ENCODE results near the gene ANKRD35. TPM values are rescaled to one million over a fixed set of nuclear protein-coding genes. Genes with fewer than 3 reads are reported as not detected.

The ANKRD35 gene
- total and polyA plus RNA-seq, 10 of the 15 experiments (the other 5 are each of a cell fraction or from before 2014, with no cell fraction given) = 0.01 to 0.08 TPM; not detected in 8

DNA sequence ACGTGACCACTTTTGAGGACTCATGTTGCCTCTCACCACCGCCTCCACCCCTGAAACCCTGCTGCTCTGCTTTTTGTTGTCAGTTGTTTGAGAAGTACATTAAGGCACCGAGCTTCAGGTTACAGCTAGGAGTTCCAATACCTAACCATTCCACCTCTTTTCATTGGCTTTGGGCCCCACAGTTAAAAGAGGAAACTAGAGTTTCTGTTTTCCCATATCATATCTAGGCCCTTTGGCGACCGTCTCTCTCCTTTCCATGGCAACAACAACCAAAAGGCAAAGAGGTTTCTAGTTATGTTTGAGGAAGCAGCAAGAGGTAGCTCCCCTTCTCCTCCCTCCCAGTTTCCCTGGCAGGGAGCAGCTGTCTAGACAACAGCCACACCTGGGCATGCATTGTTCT is 5.9 kb downstream of the ANKRD35 start (continued):
- TF ChIP-seq, protein P1, sequence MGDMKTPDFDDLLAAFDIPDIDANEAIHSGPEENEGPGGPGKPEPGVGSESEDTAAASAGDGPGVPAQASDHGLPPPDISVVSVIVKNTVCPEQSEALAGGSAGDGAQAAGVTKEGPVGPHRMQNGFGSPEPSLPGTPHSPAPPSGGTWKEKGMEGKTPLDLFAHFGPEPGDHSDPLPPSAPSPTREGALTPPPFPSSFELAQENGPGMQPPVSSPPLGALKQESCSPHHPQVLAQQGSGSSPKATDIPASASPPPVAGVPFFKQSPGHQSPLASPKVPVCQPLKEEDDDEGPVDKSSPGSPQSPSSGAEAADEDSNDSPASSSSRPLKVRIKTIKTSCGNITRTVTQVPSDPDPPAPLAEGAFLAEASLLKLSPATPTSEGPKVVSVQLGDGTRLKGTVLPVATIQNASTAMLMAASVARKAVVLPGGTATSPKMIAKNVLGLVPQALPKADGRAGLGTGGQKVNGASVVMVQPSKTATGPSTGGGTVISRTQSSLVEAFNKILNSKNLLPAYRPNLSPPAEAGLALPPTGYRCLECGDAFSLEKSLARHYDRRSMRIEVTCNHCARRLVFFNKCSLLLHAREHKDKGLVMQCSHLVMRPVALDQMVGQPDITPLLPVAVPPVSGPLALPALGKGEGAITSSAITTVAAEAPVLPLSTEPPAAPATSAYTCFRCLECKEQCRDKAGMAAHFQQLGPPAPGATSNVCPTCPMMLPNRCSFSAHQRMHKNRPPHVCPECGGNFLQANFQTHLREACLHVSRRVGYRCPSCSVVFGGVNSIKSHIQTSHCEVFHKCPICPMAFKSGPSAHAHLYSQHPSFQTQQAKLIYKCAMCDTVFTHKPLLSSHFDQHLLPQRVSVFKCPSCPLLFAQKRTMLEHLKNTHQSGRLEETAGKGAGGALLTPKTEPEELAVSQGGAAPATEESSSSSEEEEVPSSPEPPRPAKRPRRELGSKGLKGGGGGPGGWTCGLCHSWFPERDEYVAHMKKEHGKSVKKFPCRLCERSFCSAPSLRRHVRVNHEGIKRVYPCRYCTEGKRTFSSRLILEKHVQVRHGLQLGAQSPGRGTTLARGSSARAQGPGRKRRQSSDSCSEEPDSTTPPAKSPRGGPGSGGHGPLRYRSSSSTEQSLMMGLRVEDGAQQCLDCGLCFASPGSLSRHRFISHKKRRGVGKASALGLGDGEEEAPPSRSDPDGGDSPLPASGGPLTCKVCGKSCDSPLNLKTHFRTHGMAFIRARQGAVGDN (IDR thresholded peaks at IDR 0.05) = no peak
- TF ChIP-seq SREBF2 (IDR thresholded peaks at IDR 0.05; ENCODE audit: low read length) (no peak), RBBP5 (conservative IDR thresholded peaks at IDR 0.05) (no peak), TCF3 (IDR thresholded peaks at IDR 0.05; ENCODE audit: borderline replicate concordance, insufficient read depth, low read depth, low read length) (no peak), CBX5 (IDR thresholded peaks at IDR 0.05; ENCODE audit: low read depth) (no peak), LARP7 (IDR thresholded peaks at IDR 0.05) (no peak), MYC (IDR thresholded peaks at IDR 0.05; ENCODE audit: insufficient read depth, insufficient read length, insufficient replicate concordance, low read length, severe bottlenecking) (no peak)

DNA sequence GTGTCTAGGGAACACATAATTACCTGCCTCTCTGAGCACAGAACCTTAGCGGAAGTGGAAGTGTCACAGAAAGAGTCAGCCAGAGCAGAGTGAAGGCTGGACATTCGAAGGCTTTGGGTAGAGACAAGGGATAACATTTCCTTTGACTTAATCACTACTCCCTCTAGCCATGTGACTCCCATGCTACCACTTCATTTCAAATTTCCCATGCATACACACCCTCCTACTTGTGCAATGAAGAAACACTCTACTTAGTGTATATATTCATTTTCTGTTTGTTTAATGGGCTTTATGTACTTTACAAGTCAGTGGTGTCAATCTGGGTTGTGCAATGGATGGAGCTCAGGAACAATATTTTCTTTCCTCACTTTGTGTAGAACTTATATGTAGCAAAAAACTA is 6.9 kb downstream of the ANKRD35 start:
- Histone ChIP-seq H3K27ac (ENCODE audit: control insufficient read depth, insufficient read depth) (no peak overlapping the region), H3K4me3 (no peak overlapping the region), H3K79me2 (ENCODE audit: control insufficient read depth, insufficient read depth, low read length) (no peaks in the 10 kb centered on the region), H3K36me3 (ENCODE audit: control insufficient read depth in 2 of 2, insufficient read depth in 2 of 2, low read length in 1 of 2) (no peaks in the 10 kb centered on the region), H3K27me3 (replicated peaks in 1 of 2; ENCODE audit: control insufficient read depth in 2 of 2, insufficient read depth in 2 of 2, low read length in 1 of 2) (peaks cover 0 to under 1% of the 10 kb centered on the region in 2 experiments; a peak in 2 of 4 replicates), H3K4me2 (ENCODE audit: control insufficient read depth, insufficient read depth) (no peak overlapping the region), H4K20me1 (ENCODE audit: control insufficient read depth, insufficient read depth) (no peaks in the 10 kb centered on the region), H3K9me3 (replicated peaks; ENCODE audit: control insufficient read depth, insufficient read depth, low read length) (no peaks in the 10 kb centered on the region), H3K9ac (ENCODE audit: control insufficient read depth, insufficient read depth, low read length) (no peak overlapping the region), H3K4me1 (ENCODE audit: control insufficient read depth, insufficient read depth, low read length) (no peaks in the 10 kb centered on the region), H2AFZ (ENCODE audit: control insufficient read depth, low read depth, low read length) (no peak overlapping the region)
- ATAC-seq = no peak
- in situ Hi-C loops (cut with MboI) (no loop called here), intact Hi-C loops (cut with micrococcal nuclease; ENCODE audit: unreplicated experiment) (no loop called here)
- ChIA-PET CTCF (interaction anchor here (1.4 to 1.6 kb wide), 2 partner anchors 30 to 154 kb away, joined by 3 to 4 read pairs; no protein-coding TSS in a partner anchor), POLR2A (no interaction called here), SMC1A (ENCODE audit: uncharacterized antibody, unreplicated experiment) (interaction anchor here (0.9 to 2.4 kb wide), 3 partner anchors 19 to 158 kb away, joined by 3 to 17 read pairs (median 4); partner anchors contain the start of gene PIAS3), RAD21 (ENCODE audit: unreplicated experiment) (no interaction called here)
- no peak for DNase-seq (ENCODE audit: low read depth, low spot score)
- no peak for FAIRE-seq
- WGBS (ENCODE audit: insufficient coverage, insufficient replicate concordance, low lambda C conversion rate, missing lambda C conversion rate) = 78% methylated on average over 2 of the region's 2 CpGs
- BruUV-seq (replicated peaks) = no TSS peak
- TF ChIP-seq RBBP5 (conservative IDR thresholded peaks at IDR 0.05) (no peak), POLR2AphosphoS2 (IDR thresholded peaks at IDR 0.05; ENCODE audit: low read depth, low read length) (no peak), SRF (IDR thresholded peaks at IDR 0.05; ENCODE audit: low read depth in 2 of 2, low read length in 2 of 2) (no peak), SUPT20H (IDR thresholded peaks at IDR 0.05; ENCODE audit: borderline replicate concordance, control insufficient read depth, low read depth, low read length) (no peak), RAD21 (IDR thresholded peaks at IDR 0.05; ENCODE audit: insufficient read depth, low read depth, low read length) (no peak), FOXK2 (IDR thresholded peaks at IDR 0.05) (no peak), ZNF622 (IDR thresholded peaks at IDR 0.05) (no peak), POLR2A (IDR thresholded peaks at IDR 0.05; ENCODE audit: low read depth, low read length) (no peak), NFIC (IDR thresholded peaks at IDR 0.05; ENCODE audit: low read depth, low read length) (no peak)
- TF ChIP-seq, protein P2, sequence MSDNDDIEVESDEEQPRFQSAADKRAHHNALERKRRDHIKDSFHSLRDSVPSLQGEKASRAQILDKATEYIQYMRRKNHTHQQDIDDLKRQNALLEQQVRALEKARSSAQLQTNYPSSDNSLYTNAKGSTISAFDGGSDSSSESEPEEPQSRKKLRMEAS (IDR thresholded peaks at IDR 0.05; ENCODE audit: low read depth, low read length) = no peak

Measured in GM12878 (cell line).